Skin of body (tissue), 2 donors: ENCODE results near the gene CRYZ. TPM values are rescaled to one million over a fixed set of nuclear protein-coding genes. Genes with fewer than 3 reads are reported as not detected.

ENCODE experiments used
- DNase-seq: peaks from one replicate; lab custom pipeline; 2025; lab: John Stamatoyannopoulos, UW
- total RNA-seq: library from RNA; depleted of rRNA; stranded (reverse); fragments of >200 nt; gene quantifications from one replicate; pipeline ENCODE4 v1.2.3, GENCODE V29; 2014

Gene CRYZ
- total RNA-seq, 1 donor from 2014 or later, result 30.4 TPM

GRCh38 chr1:74731399-74732052 lies 1.3 kb downstream of the CRYZ start:
- no peak for DNase-seq

GRCh38 chr1:74729741-74730478 lies 2.9 kb downstream of the CRYZ start:
- no peak for DNase-seq

GRCh38 chr1:74728736-74729135 lies 4.1 kb downstream of the CRYZ start:
- no peak for DNase-seq

GRCh38 chr1:74726063-74726462 lies 6.8 kb downstream of the CRYZ start:
- no peak for DNase-seq

- no peak for DNase-seq
Measured at GRCh38 chr1:74717626-74718025, 15.2 kb downstream of the CRYZ start.

GRCh38 chr1:74716822-74717221 lies 16.0 kb downstream of the CRYZ start:
- no peak for DNase-seq

- DNase-seq, result no peak
Measured at GRCh38 chr1:74715806-74716205, 17.0 kb downstream of the CRYZ start.

- no peak for DNase-seq
Measured at GRCh38 chr1:74715236-74715502, 17.7 kb downstream of the CRYZ start.

GRCh38 chr1:74714429-74715235 lies 18.2 kb downstream of the CRYZ start:
- DNase-seq, result no peak

GRCh38 chr1:74713849-74714248 lies 19.0 kb downstream of the CRYZ start:
- no peak for DNase-seq

- no peak for DNase-seq
Measured at GRCh38 chr1:74712881-74713280, 20.0 kb downstream of the CRYZ start.

GRCh38 chr1:74703386-74704182 lies 29.3 kb downstream of the CRYZ start:
- no peak for DNase-seq

- no peak for DNase-seq
Measured at GRCh38 chr1:74699331-74699730, 33.5 kb downstream of the CRYZ start.

- DNase-seq, result no peak
Measured at GRCh38 chr1:74697832-74698231, 35.0 kb downstream of the CRYZ start.

- DNase-seq, result no peak
Measured at GRCh38 chr1:74693473-74693872, 39.4 kb downstream of the CRYZ start.

- no peak for DNase-seq
Measured at GRCh38 chr1:74690909-74691308, 41.9 kb downstream of the CRYZ start.

- DNase-seq, result no peak
Measured at GRCh38 chr1:74690364-74690696, 42.5 kb downstream of the CRYZ start.

- DNase-seq, result peak; percentile 50
Measured at GRCh38 chr1:74689621-74690363, 43.1 kb downstream of the CRYZ start.

- DNase-seq, result no peak
Measured at GRCh38 chr1:74686928-74687327, 45.9 kb downstream of the CRYZ start.

GRCh38 chr1:74684301-74684700 lies 48.5 kb downstream of the CRYZ start:
- DNase-seq, result no peak

GRCh38 chr1:74683656-74684055 lies 49.2 kb downstream of the CRYZ start:
- no peak for DNase-seq
